Keratinocyte (primary cell): Measurements from ENCODE around the gene FAM107B.

ENCODE experiments used
- CTCF ChIP-seq, 3 experiments: IDR thresholded peaks in 1 of 3; conservative IDR thresholded peaks in 1 of 3; optimal IDR thresholded peaks in 1 of 3; 2 replicates in 2 of 3; 3 replicates in 1 of 3; pipeline versions ENCODE3 to v1.5.1; 2011; ENCODE audit warnings: low read length in 3 of 3, mild to moderate bottlenecking in 3 of 3, moderate library complexity in 2 of 3, control low read depth in 1 of 3, inconsistent platforms in 1 of 3; ENCODE audit not compliant: insufficient read depth in 2 of 3; ENCODE audit errors: extremely low read depth in 1 of 3
- EZH2 ChIP-seq: IDR thresholded peaks from one replicate; pipeline ENCODE4 v1.6.1; 2012; ENCODE audit warnings: inconsistent platforms, mild to moderate bottlenecking, low read length, moderate library complexity

DNA sequence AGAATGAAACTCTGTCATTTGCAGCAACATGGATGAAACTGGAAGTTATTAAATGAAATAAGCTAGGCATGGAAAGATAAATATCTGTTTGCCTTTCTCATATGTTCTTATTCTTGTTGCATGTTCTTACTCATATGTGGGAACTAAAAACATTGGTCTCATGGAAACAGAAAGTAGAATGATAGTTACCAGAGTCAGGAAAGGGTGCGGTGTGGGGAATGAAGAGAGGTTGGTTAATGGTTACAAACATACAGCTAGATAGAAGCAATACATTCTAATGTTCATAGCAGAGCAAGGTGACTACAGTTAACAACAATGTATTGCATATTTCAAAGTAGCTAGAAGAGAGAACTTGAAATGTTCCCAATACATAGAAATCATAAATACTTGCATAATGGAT is 105.1 kb downstream of the FAM107B start:
- TF ChIP-seq CTCF (optimal IDR thresholded peaks at IDR 0.05 in 1 of 3, IDR thresholded peaks at IDR 0.05 in 1 of 3, conservative IDR thresholded peaks at IDR 0.05 in 1 of 3; ENCODE audit: extremely low read depth in 1 of 3, insufficient read depth in 2 of 3, low read length in 3 of 3), result no peak
- TF ChIP-seq EZH2, result no peak
